Retina (tissue), 1 donor: ENCODE results near the gene HCRTR1.
A peak's percentile ranks its signal among the peaks of the same experiment; 100 is the strongest.

Experiments
- DNase-seq: peaks from one replicate; pipeline ENCODE4 v3.0.0-alpha.2; 2016

Gene HCRTR1

GRCh38 chr1:31650161-31651088 lies 32.9 kb downstream of the HCRTR1 start:
- no peak for DNase-seq

GRCh38 chr1:31651089-31651420 lies 33.6 kb downstream of the HCRTR1 start:
- no peak for DNase-seq

- no peak for DNase-seq
Measured at GRCh38 chr1:31651766-31652165, 34.3 kb downstream of the HCRTR1 start.

- no peak for DNase-seq
Measured at GRCh38 chr1:31652891-31653499, 35.5 kb downstream of the HCRTR1 start.

GRCh38 chr1:31653717-31654473 lies 36.4 kb downstream of the HCRTR1 start:
- DNase-seq, result no peak

- DNase-seq, result no peak
Measured at GRCh38 chr1:31654474-31654776, 36.9 kb downstream of the HCRTR1 start.

- DNase-seq, result no peak
Measured at GRCh38 chr1:31655104-31655503, 37.6 kb downstream of the HCRTR1 start.

- no peak for DNase-seq
Measured at GRCh38 chr1:31655756-31656155, 38.3 kb downstream of the HCRTR1 start.

- DNase-seq, result no peak
Measured at GRCh38 chr1:31657020-31657804, 39.7 kb downstream of the HCRTR1 start.

- no peak for DNase-seq
Measured at GRCh38 chr1:31657972-31658510, 40.6 kb downstream of the HCRTR1 start.

GRCh38 chr1:31658721-31659120 lies 41.2 kb downstream of the HCRTR1 start:
- no peak for DNase-seq

- no peak for DNase-seq
Measured at GRCh38 chr1:31659889-31660288, 42.4 kb downstream of the HCRTR1 start.

GRCh38 chr1:31660871-31661455 lies 43.5 kb downstream of the HCRTR1 start:
- DNase-seq, result no peak

GRCh38 chr1:31661856-31662255 lies 44.4 kb downstream of the HCRTR1 start:
- DNase-seq, result no peak

- no peak for DNase-seq
Measured at GRCh38 chr1:31662463-31662862, 45.0 kb downstream of the HCRTR1 start.

- peak; percentile 84 for DNase-seq
Measured at GRCh38 chr1:31663622-31664452, 46.3 kb downstream of the HCRTR1 start.

GRCh38 chr1:31664528-31664927 lies 47.0 kb downstream of the HCRTR1 start:
- DNase-seq, result no peak

- DNase-seq, result no peak
Measured at GRCh38 chr1:31665234-31665878, 47.9 kb downstream of the HCRTR1 start.

- no peak for DNase-seq
Measured at GRCh38 chr1:31666263-31666963, 48.9 kb downstream of the HCRTR1 start.
